GM19438 (cell line): ENCODE data around the gene ATG3.
"Not testable (repeated sequence)": the region's sequence is repeated elsewhere in the genome, so short reads cannot be mapped to it uniquely, and the experiment has no call there.

ENCODE experiments used
- ATAC-seq: cut with Tn5 transposase; IDR thresholded peaks from one replicate; pipeline ENCODE4 v1.9.1; 2021; ENCODE audit warnings: low read depth; ENCODE audit not compliant: unreplicated experiment

ATG3 gene

GRCh38 chr3:112503304-112503972 is 58.3 kb downstream of the ATG3 start:
- no peak for ATAC-seq

GRCh38 chr3:112500621-112501020 is 61.1 kb downstream of the ATG3 start:
- no peak for ATAC-seq

- ATAC-seq, result peak; percentile 59
These were observed 62.6 kb downstream of the ATG3 start, which contains the start of gene BTLA for GRCh38 chr3:112498914-112499711. TSS of gene BTLA (minus strand) at chr3:112499472. CDS start at chr3:112499358, 114 bp downstream.

- ATAC-seq, result no peak
These were observed 63.7 kb downstream of the ATG3 start for GRCh38 chr3:112497897-112498548.

GRCh38 chr3:112496366-112497067 is 65.2 kb downstream of the ATG3 start:
- no peak for ATAC-seq

- ATAC-seq, result not testable (repeated sequence)
These were observed 67.4 kb downstream of the ATG3 start for GRCh38 chr3:112494448-112494767.

- no peak for ATAC-seq
These were observed 69.6 kb downstream of the ATG3 start for GRCh38 chr3:112492124-112492523.

- no peak for ATAC-seq
These were observed 70.4 kb downstream of the ATG3 start for GRCh38 chr3:112491373-112491772.

- no peak for ATAC-seq
These were observed 71.9 kb downstream of the ATG3 start for GRCh38 chr3:112489674-112490479.

- ATAC-seq, result no peak
These were observed 74.8 kb downstream of the ATG3 start for GRCh38 chr3:112486811-112487505.

- no peak for ATAC-seq
These were observed 77.4 kb downstream of the ATG3 start for GRCh38 chr3:112484352-112484751.

GRCh38 chr3:112482675-112483074 is 79.1 kb downstream of the ATG3 start:
- ATAC-seq, result peak; percentile 71
